ENCODE data around the gene PGAP1. TPM values are rescaled to one million over a fixed set of nuclear protein-coding genes. Genes with fewer than 3 reads are reported as not detected.

The PGAP1 gene
- total RNA-seq, 1 donor from 2014 or later: 1.9 TPM

GRCh38 chr2:196851088-196851487 is 75.4 kb downstream of the PGAP1 start:
- CTCF ChIA-PET: no interaction called here
- no peak for DNase-seq
- no peak for TF ChIP-seq CTCF (IDR thresholded peaks at IDR 0.05)
- no peak for ATAC-seq (ENCODE audit: low read depth)
- intact Hi-C loops (cut with micrococcal nuclease): no loop called here
- H3K9me3 Mint-ChIP-seq: no peaks in the 10 kb centered on the region
- no peaks in the 10 kb centered on the region for H3K27me3 Mint-ChIP-seq
- POLR2A ChIA-PET: no interaction called here
- H3K27ac Mint-ChIP-seq: no peak overlapping the region
- H3K4me3 Mint-ChIP-seq: no peak overlapping the region
- H3K4me1 Mint-ChIP-seq: no peaks in the 10 kb centered on the region
- no peaks in the 10 kb centered on the region for H3K36me3 Mint-ChIP-seq (ENCODE audit: low read depth)

- no peak for TF ChIP-seq CTCF (IDR thresholded peaks at IDR 0.05)
- POLR2A ChIA-PET: no interaction called here
- no peaks in the 10 kb centered on the region for H3K4me1 Mint-ChIP-seq
- ATAC-seq (ENCODE audit: low read depth): no peak
- no peak for DNase-seq
- H3K27me3 Mint-ChIP-seq: no peaks in the 10 kb centered on the region
- no peaks in the 10 kb centered on the region for H3K36me3 Mint-ChIP-seq (ENCODE audit: low read depth)
- no peak overlapping the region for H3K4me3 Mint-ChIP-seq
- CTCF ChIA-PET: no interaction called here
- intact Hi-C loops (cut with micrococcal nuclease): no loop called here
- no peak overlapping the region for H3K27ac Mint-ChIP-seq
- H3K9me3 Mint-ChIP-seq: no peaks in the 10 kb centered on the region
These were observed 76.6 kb downstream of the PGAP1 start for GRCh38 chr2:196849895-196850294.

- DNase-seq: no peak
- Mint-ChIP-seq H3K4me3 (no peak overlapping the region), H3K36me3 (ENCODE audit: low read depth) (no peaks in the 10 kb centered on the region), H3K27ac (no peak overlapping the region), H3K9me3 (no peaks in the 10 kb centered on the region), H3K27me3 (no peaks in the 10 kb centered on the region), H3K4me1 (no peaks in the 10 kb centered on the region)
- ChIA-PET CTCF (no interaction called here), POLR2A (no interaction called here)
- ATAC-seq (ENCODE audit: low read depth): no peak
- no peak for TF ChIP-seq CTCF (IDR thresholded peaks at IDR 0.05)
- intact Hi-C loops (cut with micrococcal nuclease): no loop called here
These were observed 80.2 kb downstream of the PGAP1 start for GRCh38 chr2:196846295-196846694.

GRCh38 chr2:196845371-196845770 is 81.1 kb downstream of the PGAP1 start:
- POLR2A ChIA-PET: no interaction called here
- Mint-ChIP-seq H3K36me3 (ENCODE audit: low read depth) (no peaks in the 10 kb centered on the region), H3K9me3 (no peaks in the 10 kb centered on the region), H3K27ac (no peak overlapping the region), H3K4me1 (no peaks in the 10 kb centered on the region), H3K27me3 (no peaks in the 10 kb centered on the region), H3K4me3 (no peak overlapping the region)
- TF ChIP-seq CTCF (IDR thresholded peaks at IDR 0.05): no peak
- no peak for ATAC-seq (ENCODE audit: low read depth)
- intact Hi-C loops (cut with micrococcal nuclease): no loop called here
- no peak for DNase-seq
- CTCF ChIA-PET: no interaction called here

GRCh38 chr2:196840171-196840570 is 86.3 kb downstream of the PGAP1 start:
- Mint-ChIP-seq H3K36me3 (ENCODE audit: low read depth) (no peaks in the 10 kb centered on the region), H3K9me3 (no peaks in the 10 kb centered on the region), H3K27ac (no peak overlapping the region), H3K27me3 (no peaks in the 10 kb centered on the region), H3K4me1 (no peaks in the 10 kb centered on the region), H3K4me3 (no peak overlapping the region)
- DNase-seq: no peak
- CTCF ChIA-PET: no interaction called here
- no peak for TF ChIP-seq CTCF (IDR thresholded peaks at IDR 0.05)
- intact Hi-C loops (cut with micrococcal nuclease): no loop called here
- ATAC-seq (ENCODE audit: low read depth): no peak
- POLR2A ChIA-PET: no interaction called here

All from activated B cell treated with CpG ODN at 0.5 μM for 24 hours (primary cell).